AML-193 (cell line): ENCODE measurements around the gene CEACAM19.
"Not testable (repeated sequence)": the region's sequence is repeated elsewhere in the genome, so short reads cannot be mapped to it uniquely, and the experiment has no call there.

Experiments
- DNase-seq, 2 experiments: peaks; one replicate each; lab custom pipeline; 2025; lab: John Stamatoyannopoulos, UW

Gene CEACAM19

GRCh38 chr19:44671400-44671799 is at the start of gene CEACAM19:
TSS of gene CEACAM19 (plus strand) at chr19:44671482. CDS start at chr19:44671932, 450 bp downstream.
- DNase-seq = no peak

- DNase-seq = peak in 1 of 2 experiments; percentile 4
Observed at GRCh38 chr19:44623080-44623479, 48.2 kb upstream of the CEACAM19 start.

- no peak for DNase-seq
Observed at GRCh38 chr19:44623626-44624025, 47.7 kb upstream of the CEACAM19 start.

GRCh38 chr19:44624840-44625354 is 46.4 kb upstream of the CEACAM19 start:
- no peak for DNase-seq

- DNase-seq = not testable (repeated sequence)
Observed at GRCh38 chr19:44625637-44626036, 45.6 kb upstream of the CEACAM19 start.

- no peak for DNase-seq
Observed at GRCh38 chr19:44626048-44626624, 45.1 kb upstream of the CEACAM19 start.

GRCh38 chr19:44627631-44628030 is 43.7 kb upstream of the CEACAM19 start:
- no peak for DNase-seq

- DNase-seq = no peak
Observed at GRCh38 chr19:44628793-44629192, 42.5 kb upstream of the CEACAM19 start.

- not testable (repeated sequence) for DNase-seq
Observed at GRCh38 chr19:44631611-44632010, 39.7 kb upstream of the CEACAM19 start.

GRCh38 chr19:44634058-44634457 is 37.2 kb upstream of the CEACAM19 start:
- DNase-seq = not testable (repeated sequence)

- no peak for DNase-seq
Observed at GRCh38 chr19:44634785-44635184, 36.5 kb upstream of the CEACAM19 start.

GRCh38 chr19:44635581-44636438 is 35.5 kb upstream of the CEACAM19 start:
- peak; percentile 72 to 77 for DNase-seq

- DNase-seq = no peak
Observed at GRCh38 chr19:44636439-44637389, 34.6 kb upstream of the CEACAM19 start.

- no peak for DNase-seq
Observed at GRCh38 chr19:44637390-44637764, 33.9 kb upstream of the CEACAM19 start.

- peak in 1 of 2 experiments; percentile 17 for DNase-seq
Observed at GRCh38 chr19:44640518-44640917, 30.8 kb upstream of the CEACAM19 start.

- no peak for DNase-seq
Observed at GRCh38 chr19:44641501-44642265, 29.6 kb upstream of the CEACAM19 start.

GRCh38 chr19:44642377-44642776 is 28.9 kb upstream of the CEACAM19 start:
- DNase-seq = no peak

GRCh38 chr19:44643605-44644401 is 27.5 kb upstream of the CEACAM19 start, which contains the start of gene PVR:
TSS of gene PVR (plus strand) at chr19:44643910. CDS start at chr19:44644097, 187 bp downstream.
- peak; percentile 41 to 46 for DNase-seq

- no peak for DNase-seq
Observed at GRCh38 chr19:44644402-44645016, 26.8 kb upstream of the CEACAM19 start.
